Effector memory CD4-positive, alpha-beta T cell (primary cell): ENCODE results near the gene DNAH12.
"Not testable (repeated sequence)": the region's sequence is repeated elsewhere in the genome, so short reads cannot be mapped to it uniquely, and the experiment has no call there.

Source experiments
- DNase-seq, 3 donors: peaks; one replicate each; pipeline ENCODE4 v3.0.0-alpha.2; 2020
- H3K27ac ChIP-seq: 2 replicates; pipeline ENCODE4 v1.7.0; 2013; ENCODE audit warnings: mild to moderate bottlenecking, low read length, moderate library complexity; ENCODE audit not compliant: insufficient read depth, poor library complexity, severe bottlenecking
- H3K27me3 ChIP-seq: replicated peaks from 2 replicates; pipeline ENCODE4 v1.7.0; 2013; ENCODE audit warnings: mild to moderate bottlenecking, low read length; ENCODE audit not compliant: insufficient read depth, control insufficient read depth, poor library complexity, severe bottlenecking
- H3K36me3 ChIP-seq: 2 replicates; pipeline ENCODE4 v1.7.0; 2013; ENCODE audit warnings: mild to moderate bottlenecking, low read length, moderate library complexity; ENCODE audit not compliant: control insufficient read depth, insufficient read depth
- H3K4me1 ChIP-seq: 2 replicates; pipeline ENCODE4 v1.7.0; 2013; ENCODE audit warnings: low read length, mild to moderate bottlenecking; ENCODE audit not compliant: control insufficient read depth, insufficient read depth, poor library complexity, severe bottlenecking
- H3K4me3 ChIP-seq: 2 replicates; pipeline ENCODE4 v1.7.0; 2013; ENCODE audit warnings: low read length, low read depth, mild to moderate bottlenecking; ENCODE audit not compliant: insufficient read depth, poor library complexity, severe bottlenecking
- H3K9me3 ChIP-seq: 2 replicates; pipeline ENCODE4 v1.7.0; 2013; ENCODE audit warnings: mild to moderate bottlenecking, low read length, moderate library complexity; ENCODE audit not compliant: control insufficient read depth

Gene DNAH12

GRCh38 chr3:57545636-57546268 lies 1.6 kb upstream of the DNAH12 start:
- Histone ChIP-seq H3K9me3 (no peaks in the 10 kb centered on the region), H3K4me3 (no peak overlapping the region), H3K27me3 (no peaks in the 10 kb centered on the region), H3K27ac (no peak overlapping the region), H3K36me3 (no peaks in the 10 kb centered on the region), H3K4me1 (no peaks in the 10 kb centered on the region)
- DNase-seq = no peak

GRCh38 chr3:57538465-57538864 lies 5.7 kb downstream of the DNAH12 start:
- Histone ChIP-seq H3K27ac (no peak overlapping the region), H3K9me3 (no peaks in the 10 kb centered on the region), H3K27me3 (no peaks in the 10 kb centered on the region), H3K36me3 (no peaks in the 10 kb centered on the region), H3K4me3 (no peak overlapping the region), H3K4me1 (no peaks in the 10 kb centered on the region)
- DNase-seq = no peak

- Histone ChIP-seq H3K27ac (no peak overlapping the region), H3K27me3 (no peaks in the 10 kb centered on the region), H3K36me3 (no peaks in the 10 kb centered on the region), H3K9me3 (no peaks in the 10 kb centered on the region), H3K4me3 (no peak overlapping the region), H3K4me1 (no peaks in the 10 kb centered on the region)
- DNase-seq = no peak
These were observed 14.0 kb downstream of the DNAH12 start for GRCh38 chr3:57530071-57530608.

- Histone ChIP-seq H3K27me3 (no peaks in the 10 kb centered on the region), H3K36me3 (no peaks in the 10 kb centered on the region), H3K4me1 (no peaks in the 10 kb centered on the region), H3K27ac (no peak overlapping the region), H3K9me3 (no peaks in the 10 kb centered on the region), H3K4me3 (no peak overlapping the region)
- no peak for DNase-seq
These were observed 25.7 kb downstream of the DNAH12 start for GRCh38 chr3:57518276-57518915.

GRCh38 chr3:57512166-57512565 lies 32.0 kb downstream of the DNAH12 start:
- H3K36me3 ChIP-seq = no peaks in the 10 kb centered on the region
- H3K9me3 ChIP-seq = no peaks in the 10 kb centered on the region
- no peak overlapping the region for H3K27ac ChIP-seq
- H3K27me3 ChIP-seq = no peaks in the 10 kb centered on the region
- DNase-seq = no peak
- no peak overlapping the region for H3K4me3 ChIP-seq
- H3K4me1 ChIP-seq = no peaks in the 10 kb centered on the region

- no peaks in the 10 kb centered on the region for H3K36me3 ChIP-seq
- H3K27me3 ChIP-seq = no peaks in the 10 kb centered on the region
- no peaks in the 10 kb centered on the region for H3K4me1 ChIP-seq
- H3K27ac ChIP-seq = no peak overlapping the region
- no peak overlapping the region for H3K4me3 ChIP-seq
- no peak for DNase-seq
- H3K9me3 ChIP-seq = no peaks in the 10 kb centered on the region
These were observed 38.2 kb downstream of the DNAH12 start for GRCh38 chr3:57505901-57506300.

- no peak overlapping the region for H3K4me3 ChIP-seq
- no peak for DNase-seq
These were observed 43.6 kb downstream of the DNAH12 start for GRCh38 chr3:57500506-57500905.

GRCh38 chr3:57497904-57498303 lies 46.2 kb downstream of the DNAH12 start:
- Histone ChIP-seq H3K27me3 (no peaks in the 10 kb centered on the region), H3K36me3 (no peaks in the 10 kb centered on the region), H3K4me1 (no peaks in the 10 kb centered on the region), H3K4me3 (no peak overlapping the region), H3K27ac (no peak overlapping the region), H3K9me3 (no peaks in the 10 kb centered on the region)
- DNase-seq = no peak

More at GRCh38 chr3:57500506-57500905, 43.6 kb downstream of the DNAH12 start:
- Histone ChIP-seq H3K4me1 (no peaks in the 10 kb centered on the region), H3K27ac (no peak overlapping the region), H3K27me3 (no peaks in the 10 kb centered on the region), H3K36me3 (no peaks in the 10 kb centered on the region), H3K9me3 (no peaks in the 10 kb centered on the region)

- no peaks in the 10 kb centered on the region for H3K36me3 ChIP-seq
- no peak for DNase-seq
- no peaks in the 10 kb centered on the region for H3K9me3 ChIP-seq
- no peaks in the 10 kb centered on the region for H3K27me3 ChIP-seq
- H3K4me1 ChIP-seq = no peaks in the 10 kb centered on the region
- H3K4me3 ChIP-seq = no peak overlapping the region
- H3K27ac ChIP-seq = no peak overlapping the region
These were observed 59.6 kb downstream of the DNAH12 start for GRCh38 chr3:57484563-57484962.

- H3K9me3 ChIP-seq, DNase-seq, H3K36me3 ChIP-seq, H3K4me1 ChIP-seq, H3K27me3 ChIP-seq, H3K4me3 ChIP-seq, H3K27ac ChIP-seq: not testable (repeated sequence)
These were observed 67.0 kb downstream of the DNAH12 start for GRCh38 chr3:57477193-57477592.
